Activated B cell treated with CpG ODN at 0.5 μM for 24 hours (primary cell): ENCODE data around the gene LGALS9B. TPM values are rescaled to one million over a fixed set of nuclear protein-coding genes. Genes with fewer than 3 reads are reported as not detected.
"Not testable (repeated sequence)": the region's sequence is repeated elsewhere in the genome, so short reads cannot be mapped to it uniquely, and the experiment has no call there.

ENCODE experiments used
- ATAC-seq: fragments of 200-7000 bp; cut with Tn5 transposase; one replicate; pipeline ENCODE4 v1.10.0; 2021; ENCODE audit warnings: low read depth, mild to moderate bottlenecking, moderate library complexity
- CTCF ChIA-PET: fragments of 350-600 bp; sonication (Branson Sonifier 250); formaldehyde crosslinking; loops from one replicate; lab custom pipeline; 2021; ENCODE audit warnings: antibody characterized with exemption; lab: Charles Lee
- POLR2A ChIA-PET: fragments of 350-600 bp; sonication (Branson Sonifier 250); formaldehyde crosslinking; loops from one replicate; lab custom pipeline; 2021; ENCODE audit warnings: antibody characterized with exemption; lab: Charles Lee
- DNase-seq: peaks from one replicate; pipeline ENCODE4 v3.0.0; 2022
- H3K27ac Mint-ChIP-seq: one replicate; pipeline ENCODE4 v1.8.0; 2020; ENCODE audit warnings: mixed read lengths
- H3K27me3 Mint-ChIP-seq: one replicate; pipeline ENCODE4 v1.8.0; 2021; ENCODE audit warnings: mixed read lengths
- H3K36me3 Mint-ChIP-seq: one replicate; pipeline ENCODE4 v1.8.0; 2021; ENCODE audit warnings: low read depth, mixed read lengths
- H3K4me1 Mint-ChIP-seq: one replicate; pipeline ENCODE4 v1.8.0; 2021; ENCODE audit warnings: mixed read lengths
- H3K4me3 Mint-ChIP-seq: one replicate; pipeline ENCODE4 v1.8.0; 2020; ENCODE audit warnings: mild to moderate bottlenecking, mixed read lengths
- H3K9me3 Mint-ChIP-seq: one replicate; pipeline ENCODE4 v1.8.0; 2020; ENCODE audit warnings: mixed read lengths
- intact Hi-C: fragments of 100-400 bp; cut with micrococcal nuclease; formaldehyde crosslinking; loops from one replicate; pipeline ENCODE4 v1.15.1; 2024
- total RNA-seq: library from RNA; stranded (reverse); gene quantifications from 2 replicates; pipeline ENCODE4 v1.2.3, GENCODE V29; 2022

The LGALS9B gene
- total RNA-seq, 1 donor from 2014 or later, result not detected

DNA sequence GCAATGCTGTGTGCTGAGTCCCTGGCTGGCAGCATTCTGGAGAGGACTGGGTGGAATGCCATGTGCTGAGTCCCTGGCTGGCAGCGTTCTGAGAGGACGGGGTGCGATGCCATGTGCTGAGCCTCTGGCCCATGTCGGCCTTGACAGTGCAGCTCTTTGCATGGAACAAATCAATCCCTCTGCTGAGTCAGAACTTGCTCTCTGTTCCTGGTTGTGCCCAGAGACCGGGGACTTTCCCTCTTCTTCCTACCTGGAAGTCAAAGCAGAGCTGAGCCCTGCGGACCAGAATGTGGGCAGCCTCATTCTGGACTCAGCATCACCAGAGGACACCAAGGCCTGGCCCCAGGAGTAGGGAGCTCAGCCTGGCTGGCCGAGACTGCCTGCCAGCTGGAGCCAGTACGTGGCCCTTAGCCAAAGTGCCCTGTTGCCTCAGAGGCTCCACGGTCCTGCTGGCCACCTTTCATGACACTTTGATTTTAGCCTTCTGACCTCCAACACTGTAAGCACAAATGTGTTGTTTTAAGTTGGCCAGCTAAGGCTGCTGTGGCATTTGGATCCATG, 2.4 kb downstream of the LGALS9B start:
- intact Hi-C loops, H3K36me3 Mint-ChIP-seq, H3K9me3 Mint-ChIP-seq, CTCF ChIA-PET, ATAC-seq, H3K4me3 Mint-ChIP-seq, H3K27ac Mint-ChIP-seq, H3K4me1 Mint-ChIP-seq, DNase-seq, POLR2A ChIA-PET, H3K27me3 Mint-ChIP-seq: not testable (repeated sequence)

- H3K9me3 Mint-ChIP-seq, H3K36me3 Mint-ChIP-seq, H3K4me3 Mint-ChIP-seq, ATAC-seq, intact Hi-C loops, DNase-seq, H3K27me3 Mint-ChIP-seq, H3K27ac Mint-ChIP-seq, H3K4me1 Mint-ChIP-seq, CTCF ChIA-PET, POLR2A ChIA-PET: not testable (repeated sequence)
These were observed 5.2 kb downstream of the LGALS9B start for GRCh38 chr17:20462158-20462557.

GRCh38 chr17:20457848-20458381, 9.4 kb downstream of the LGALS9B start:
- DNase-seq, H3K36me3 Mint-ChIP-seq, H3K27me3 Mint-ChIP-seq, POLR2A ChIA-PET, H3K27ac Mint-ChIP-seq, intact Hi-C loops, H3K4me3 Mint-ChIP-seq, H3K4me1 Mint-ChIP-seq, H3K9me3 Mint-ChIP-seq, CTCF ChIA-PET, ATAC-seq: not testable (repeated sequence)

- POLR2A ChIA-PET, H3K9me3 Mint-ChIP-seq, intact Hi-C loops, ATAC-seq, H3K27ac Mint-ChIP-seq, H3K4me1 Mint-ChIP-seq, H3K36me3 Mint-ChIP-seq, CTCF ChIA-PET, DNase-seq, H3K4me3 Mint-ChIP-seq, H3K27me3 Mint-ChIP-seq: not testable (repeated sequence)
These were observed 12.2 kb downstream of the LGALS9B start for GRCh38 chr17:20455106-20455505.

- POLR2A ChIA-PET, intact Hi-C loops, CTCF ChIA-PET, H3K27ac Mint-ChIP-seq, H3K4me3 Mint-ChIP-seq, DNase-seq, ATAC-seq, H3K27me3 Mint-ChIP-seq, H3K36me3 Mint-ChIP-seq, H3K4me1 Mint-ChIP-seq, H3K9me3 Mint-ChIP-seq: not testable (repeated sequence)
These were observed 13.4 kb downstream of the LGALS9B start for GRCh38 chr17:20453820-20454434.

DNA sequence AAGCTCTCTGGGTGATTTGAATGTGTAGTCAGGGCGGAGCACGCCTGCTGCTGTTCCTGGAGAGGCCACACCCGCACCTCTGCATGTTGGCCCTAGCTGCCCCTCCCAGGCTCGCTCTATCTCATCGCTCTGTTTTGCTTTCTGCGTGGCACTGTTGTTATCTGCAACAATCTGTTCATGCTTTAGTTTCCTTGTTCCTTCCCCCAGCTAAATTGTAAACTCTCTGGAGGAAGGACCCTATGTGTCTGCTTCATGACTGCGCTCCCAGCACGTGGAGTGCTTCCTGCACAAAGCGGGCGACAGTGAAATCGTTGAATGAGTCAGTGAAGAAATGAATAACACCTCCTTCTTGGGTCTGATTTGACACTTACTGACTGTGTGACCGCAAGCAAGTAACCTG, 16.5 kb downstream of the LGALS9B start:
- H3K9me3 Mint-ChIP-seq, H3K4me1 Mint-ChIP-seq, POLR2A ChIA-PET, ATAC-seq, H3K36me3 Mint-ChIP-seq, H3K27me3 Mint-ChIP-seq, intact Hi-C loops, H3K4me3 Mint-ChIP-seq, H3K27ac Mint-ChIP-seq, DNase-seq, CTCF ChIA-PET: not testable (repeated sequence)

DNA sequence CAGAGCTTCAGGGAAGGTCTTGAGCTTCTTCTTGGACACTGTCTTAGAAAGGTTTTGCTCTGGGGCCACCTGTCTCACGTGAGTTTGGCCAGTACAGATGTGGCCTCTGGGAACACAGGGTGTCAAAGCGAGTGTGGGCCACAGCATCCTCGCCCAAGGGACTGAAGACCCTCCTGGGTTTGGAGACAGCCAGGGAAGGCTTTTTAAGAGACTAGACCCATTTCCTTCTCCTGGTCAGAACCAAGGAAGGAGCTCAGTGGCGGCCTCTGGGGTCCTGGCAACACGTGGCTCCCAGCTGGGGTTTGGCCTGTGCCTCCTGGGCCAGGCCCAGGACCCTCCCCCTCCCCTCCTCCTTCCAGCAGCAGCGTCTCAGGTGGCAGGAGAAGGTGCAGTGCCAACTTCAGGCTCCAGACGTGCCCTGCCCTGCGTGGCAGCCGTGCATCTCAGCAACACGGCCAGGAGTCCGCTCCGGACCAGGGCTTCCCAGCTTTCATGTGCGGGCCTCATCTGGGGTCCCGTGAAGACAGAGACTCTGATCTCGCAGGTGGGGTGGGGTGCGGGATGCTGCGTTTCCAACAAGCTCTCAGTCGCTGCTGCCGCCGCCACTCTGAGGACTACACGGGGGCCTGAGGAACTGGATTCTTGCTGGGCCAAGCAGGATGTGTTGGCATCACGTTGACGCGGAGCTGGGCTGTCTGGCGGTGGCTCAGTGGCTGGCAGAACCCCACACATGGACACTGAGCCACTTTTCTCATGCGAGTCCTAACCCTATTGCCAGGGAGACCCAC, 19.6 kb downstream of the LGALS9B start:
- CTCF ChIA-PET, H3K27me3 Mint-ChIP-seq, H3K4me3 Mint-ChIP-seq, ATAC-seq, DNase-seq, H3K36me3 Mint-ChIP-seq, intact Hi-C loops, POLR2A ChIA-PET, H3K27ac Mint-ChIP-seq, H3K9me3 Mint-ChIP-seq, H3K4me1 Mint-ChIP-seq: not testable (repeated sequence)

GRCh38 chr17:20446895-20447294, 20.4 kb downstream of the LGALS9B start:
- H3K4me3 Mint-ChIP-seq, DNase-seq, H3K9me3 Mint-ChIP-seq, intact Hi-C loops, H3K27me3 Mint-ChIP-seq, H3K27ac Mint-ChIP-seq, H3K4me1 Mint-ChIP-seq, POLR2A ChIA-PET, H3K36me3 Mint-ChIP-seq, CTCF ChIA-PET, ATAC-seq: not testable (repeated sequence)

- H3K4me3 Mint-ChIP-seq, H3K27me3 Mint-ChIP-seq, POLR2A ChIA-PET, ATAC-seq, H3K27ac Mint-ChIP-seq, H3K4me1 Mint-ChIP-seq, H3K9me3 Mint-ChIP-seq, H3K36me3 Mint-ChIP-seq, intact Hi-C loops, DNase-seq, CTCF ChIA-PET: not testable (repeated sequence)
These were observed 22.6 kb downstream of the LGALS9B start for GRCh38 chr17:20444581-20445236.

- H3K4me3 Mint-ChIP-seq, H3K4me1 Mint-ChIP-seq, POLR2A ChIA-PET, CTCF ChIA-PET, ATAC-seq, DNase-seq, H3K27me3 Mint-ChIP-seq, H3K27ac Mint-ChIP-seq, H3K36me3 Mint-ChIP-seq, H3K9me3 Mint-ChIP-seq, intact Hi-C loops: not testable (repeated sequence)
These were observed 23.2 kb downstream of the LGALS9B start for GRCh38 chr17:20444173-20444572.

DNA sequence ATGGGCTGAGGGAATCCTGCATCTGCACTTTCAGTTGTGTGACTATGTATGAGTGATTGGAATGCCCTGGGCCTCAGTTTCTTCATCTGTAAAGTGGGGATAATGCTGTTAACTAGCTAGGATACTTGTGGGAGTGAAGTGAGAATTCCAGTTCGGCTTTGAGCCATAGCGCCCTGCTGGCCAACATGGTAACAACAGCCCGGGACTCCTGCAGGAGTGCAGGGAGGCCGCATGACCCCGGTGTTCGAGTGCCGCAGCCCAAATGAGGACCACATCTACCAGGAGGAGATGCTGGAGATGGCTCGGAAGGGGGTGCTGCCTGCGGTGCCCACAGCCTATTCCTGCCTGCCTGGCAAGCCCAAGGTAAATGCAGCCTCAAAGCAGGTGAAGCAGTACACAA, 23.7 kb downstream of the LGALS9B start:
- POLR2A ChIA-PET, DNase-seq, CTCF ChIA-PET, ATAC-seq, H3K9me3 Mint-ChIP-seq, intact Hi-C loops, H3K27me3 Mint-ChIP-seq, H3K4me3 Mint-ChIP-seq, H3K36me3 Mint-ChIP-seq, H3K4me1 Mint-ChIP-seq, H3K27ac Mint-ChIP-seq: not testable (repeated sequence)
